Naive thymus-derived CD8-positive, alpha-beta T cell (primary cell): ENCODE data around the gene CHMP5. TPM values are rescaled to one million over a fixed set of nuclear protein-coding genes. Genes with fewer than 3 reads are reported as not detected.

Experiments
- ATAC-seq, 2 donors: fragments of 150-1000 bp; cut with Tn5 transposase in 1 of 2; sonication (Bioruptor Pico), chemical (Tn5 transposase) in 1 of 2; 1 replicate in 1 of 2; 2 replicates in 1 of 2; pipeline ENCODE4 v1.10.0; 2021; ENCODE audit warnings: mild to moderate bottlenecking in 2 of 2, moderate library complexity in 2 of 2
- POLR2A ChIA-PET: fragments of 350-600 bp; sonication (Branson Sonifier 250); formaldehyde crosslinking; loops from one replicate; lab custom pipeline; 2021; ENCODE audit warnings: antibody characterized with exemption; lab: Charles Lee
- DNase-seq, 10 donors: peaks; one replicate each; pipeline versions ENCODE4 v3.0.0 to v3.0.0-alpha.2; 2020 to 2022
- H3K27ac Mint-ChIP-seq, 10 donors: one replicate each; pipeline ENCODE4 v1.8.0; 2020 to 2022; ENCODE audit warnings: mild to moderate bottlenecking in 10 of 10, mixed read lengths in 10 of 10, moderate library complexity in 4 of 10, inconsistent platforms in 1 of 10
- H3K27me3 Mint-ChIP-seq, 5 donors: one replicate each; pipeline ENCODE4 v1.8.0; 2021 to 2022; ENCODE audit warnings: mixed read lengths in 5 of 5
- H3K36me3 Mint-ChIP-seq, 3 donors: one replicate each; pipeline ENCODE4 v1.8.0; 2020 to 2022; ENCODE audit warnings: mixed read lengths in 3 of 3, mild to moderate bottlenecking in 2 of 3, inconsistent platforms in 1 of 3
- H3K4me1 Mint-ChIP-seq, 4 donors: one replicate each; pipeline ENCODE4 v1.8.0; 2021 to 2022; ENCODE audit warnings: mixed read lengths in 4 of 4
- H3K4me3 Mint-ChIP-seq, 10 donors: one replicate each; pipeline ENCODE4 v1.8.0; 2020 to 2022; ENCODE audit warnings: mild to moderate bottlenecking in 10 of 10, mixed read lengths in 10 of 10, moderate library complexity in 6 of 10, inconsistent platforms in 1 of 10
- H3K9me3 Mint-ChIP-seq, 9 donors: one replicate each; pipeline ENCODE4 v1.8.0; 2020 to 2022; ENCODE audit warnings: mixed read lengths in 9 of 9, mild to moderate bottlenecking in 3 of 9, inconsistent platforms in 1 of 9, moderate library complexity in 1 of 9
- polyA plus RNA-seq, 3 donors: library from polyadenylated mRNA; unstranded; fragments of 300-500 nt; fragmentation: Illumina TruSeq; gene quantifications; one replicate each; pipeline ENCODE4 v1.2.3, GENCODE V29; 2021
- total RNA-seq, 8 experiments: library from RNA in 2 of 8; stranded (reverse) in 2 of 8; gene quantifications; one replicate each; pipeline ENCODE4 v1.2.3 and lab custom pipeline; 2021 to 2026

Gene CHMP5
- 10 to 100 TPM; 30.4 to 31.4 TPM for total RNA-seq
- 10 to 100 TPM; 38.7 to 40.0 (median 39.4) TPM for polyA plus RNA-seq
- 23.5 to 39.9 (median 29.5) reads per million in 6 experiments for total RNA-seq (lab: John Stamatoyannopoulos, UW)

DNA sequence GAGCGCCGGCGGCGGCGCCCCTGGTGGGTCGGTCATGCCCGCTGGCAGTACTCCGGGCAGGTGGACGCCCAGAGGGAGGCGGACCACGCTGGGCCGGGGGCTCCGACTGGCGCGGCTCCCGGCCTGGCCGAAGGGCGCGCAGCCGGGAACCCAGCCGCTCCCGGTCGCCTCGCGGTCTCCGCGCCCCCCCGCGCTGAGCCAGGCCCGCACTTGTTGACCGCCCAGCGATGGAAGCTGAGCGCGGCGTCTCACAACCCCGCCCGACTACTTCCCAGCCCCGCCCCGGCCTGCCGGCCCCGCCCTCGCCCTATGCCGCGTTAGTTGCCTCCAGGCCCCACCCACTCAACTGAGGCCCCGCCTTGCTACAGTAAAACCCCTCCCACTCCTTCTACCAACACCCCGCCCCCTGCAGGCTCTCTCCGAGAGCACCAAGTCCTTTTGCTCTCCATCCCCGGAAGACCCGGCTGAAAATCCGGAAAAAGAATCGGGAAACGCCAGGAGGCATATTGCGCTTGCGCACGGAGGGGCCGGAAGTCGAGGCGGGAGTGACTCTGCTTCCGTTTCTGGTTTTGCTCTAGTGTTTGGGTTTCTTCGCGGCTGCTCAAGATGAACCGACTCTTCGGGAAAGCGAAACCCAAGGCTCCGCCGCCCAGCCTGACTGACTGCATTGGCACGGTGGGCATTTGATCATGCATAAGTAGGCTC lies at the start of gene CHMP5, which contains the start of gene BAG1:
Gene CHMP5 (plus strand): TSS at position 577 of the 705 bp plus-strand sequence. CDS start 30 bp downstream, at position 607.
Gene BAG1 (minus strand): TSS at position 236 of the 705 bp plus-strand sequence.
- peaks cover 31 to 50% (median 48%) of the 10 kb centered on the region in 4 donors for H3K4me1 Mint-ChIP-seq
- H3K4me3 Mint-ChIP-seq = peak within 1 kb of the TSS; percentile 86 to 99 (median 94)
- H3K9me3 Mint-ChIP-seq = no peaks in the 10 kb centered on the region
- H3K27ac Mint-ChIP-seq = peak within 1 kb of the TSS; percentile 92 to 100 (median 98)
- no peaks in the 10 kb centered on the region for H3K27me3 Mint-ChIP-seq
- DNase-seq = peak; percentile 98 to 100 (median 100)
- peak; percentile 87 to 91 for ATAC-seq
- POLR2A ChIA-PET = interaction anchor here (0.7 to 3.4 kb wide), 10 partner anchors 19 to 242 kb away, joined by 3 to 44 read pairs (median 4); partner anchors contain the start of genes AQP3, B4GALT1, DNAJA1 and NFX1
- H3K36me3 Mint-ChIP-seq = peaks cover 0 to 60% (median 13%) of the 10 kb centered on the region in 3 donors

DNA sequence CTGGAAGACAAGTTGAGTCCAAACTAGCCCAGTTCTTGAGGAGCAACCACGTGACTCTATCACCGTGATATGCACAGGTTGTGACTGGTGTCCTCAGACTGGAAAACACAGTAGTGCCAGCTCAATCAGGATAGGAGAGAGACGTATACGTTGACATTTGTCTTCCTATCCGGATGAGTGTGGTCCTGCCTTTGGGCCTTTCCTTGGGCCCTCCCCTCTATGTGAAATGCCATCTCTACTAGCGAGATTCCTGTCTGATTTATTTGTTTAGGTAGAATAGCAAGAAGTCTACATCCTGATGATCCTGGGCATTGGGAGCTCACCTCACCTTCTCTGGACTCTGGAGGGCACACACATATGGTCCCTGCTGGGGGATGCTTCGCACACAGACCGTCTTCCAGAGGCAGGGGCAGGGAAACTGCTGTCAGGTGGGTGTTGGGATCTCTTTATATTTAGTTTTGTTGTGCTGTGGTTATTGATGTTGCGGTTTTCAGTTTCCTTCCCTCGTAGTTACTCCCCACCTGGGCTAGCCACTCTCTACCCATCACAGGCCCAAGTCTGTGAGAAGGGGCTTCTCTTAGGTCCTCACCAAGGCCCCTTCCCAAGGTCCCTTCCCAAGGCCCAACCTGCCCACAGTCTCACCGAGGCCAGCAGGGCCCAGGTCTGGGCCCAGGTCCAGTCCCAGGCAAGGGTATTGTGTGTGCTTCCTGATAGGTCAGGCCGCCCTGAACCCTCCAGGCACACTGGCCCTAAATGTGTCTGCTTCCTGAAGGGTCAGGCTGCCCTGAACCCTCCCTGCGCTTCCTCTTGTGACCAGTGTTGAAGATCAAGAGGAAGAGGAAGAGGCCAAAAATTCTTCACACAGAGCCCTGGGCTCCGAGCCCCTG lies 43.9 kb upstream of the CHMP5 start:
- POLR2A ChIA-PET = interaction anchor here (0.6 kb wide), 1 partner anchor 76 kb away, joined by 3 read pairs; no protein-coding TSS in a partner anchor
- Mint-ChIP-seq H3K4me1 (peaks cover 10 to 28% (median 17%) of the 10 kb centered on the region in 4 donors), H3K27ac (peak overlapping the region in 2 of 10 donors; percentile 59 to 62), H3K9me3 (no peaks in the 10 kb centered on the region), H3K36me3 (no peaks in the 10 kb centered on the region), H3K4me3 (peak overlapping the region in 1 of 10 donors; percentile 14), H3K27me3 (peaks cover 0 to 2% (median 0%) of the 10 kb centered on the region in 5 donors)
- no peak for ATAC-seq
- DNase-seq = no peak

- Mint-ChIP-seq H3K27me3 (peaks cover 0 to 2% (median 0%) of the 10 kb centered on the region in 5 donors), H3K9me3 (no peaks in the 10 kb centered on the region), H3K4me1 (peaks cover 11 to 34% (median 19%) of the 10 kb centered on the region in 4 donors), H3K4me3 (no peak overlapping the region), H3K36me3 (no peaks in the 10 kb centered on the region), H3K27ac (peak overlapping the region in 2 of 10 donors; percentile 10 to 29)
- POLR2A ChIA-PET = no interaction called here
- no peak for ATAC-seq
- DNase-seq = no peak
These were observed 43.3 kb upstream of the CHMP5 start for GRCh38 chr9:33221568-33221884.

- Mint-ChIP-seq H3K9me3 (no peaks in the 10 kb centered on the region), H3K4me3 (no peak overlapping the region), H3K27me3 (peaks cover 0 to 2% (median 0%) of the 10 kb centered on the region in 5 donors), H3K4me1 (peaks cover 11 to 39% (median 19%) of the 10 kb centered on the region in 4 donors), H3K27ac (peak overlapping the region in 2 of 10 donors; percentile 28 to 40), H3K36me3 (no peaks in the 10 kb centered on the region)
- DNase-seq = no peak
- POLR2A ChIA-PET = no interaction called here
- ATAC-seq = no peak
These were observed 42.8 kb upstream of the CHMP5 start for GRCh38 chr9:33222031-33222430.

GRCh38 chr9:33223696-33224095 lies 41.2 kb upstream of the CHMP5 start:
- ATAC-seq (no peak), DNase-seq (no peak)
- no peak overlapping the region for H3K4me3 Mint-ChIP-seq
- POLR2A ChIA-PET = no interaction called here
- H3K27ac Mint-ChIP-seq = peak overlapping the region in 1 of 10 donors; percentile 53
- H3K36me3 Mint-ChIP-seq = no peaks in the 10 kb centered on the region
- no peaks in the 10 kb centered on the region for H3K9me3 Mint-ChIP-seq
- peaks cover 0 to 2% (median 0%) of the 10 kb centered on the region in 5 donors for H3K27me3 Mint-ChIP-seq
- H3K4me1 Mint-ChIP-seq = peaks cover 11 to 39% (median 19%) of the 10 kb centered on the region in 4 donors

GRCh38 chr9:33225319-33226147 lies 39.3 kb upstream of the CHMP5 start:
- Mint-ChIP-seq H3K36me3 (no peaks in the 10 kb centered on the region), H3K4me3 (peak overlapping the region in 1 of 10 donors; percentile 5), H3K27ac (peak overlapping the region in 4 of 10 donors; percentile 1 to 61 (median 36)), H3K27me3 (peaks cover 0 to 2% (median 0%) of the 10 kb centered on the region in 5 donors), H3K9me3 (no peaks in the 10 kb centered on the region), H3K4me1 (peaks cover 11 to 37% (median 19%) of the 10 kb centered on the region in 4 donors)
- DNase-seq = peak; percentile 46 to 79 (median 66)
- POLR2A ChIA-PET = interaction anchor here (1.2 to 2.4 kb wide), 3 partner anchors 58 to 149 kb away, joined by 3 to 12 read pairs (median 5); partner anchors contain the start of genes B4GALT1 and SMU1
- ATAC-seq = peak; percentile 48 to 71

DNA sequence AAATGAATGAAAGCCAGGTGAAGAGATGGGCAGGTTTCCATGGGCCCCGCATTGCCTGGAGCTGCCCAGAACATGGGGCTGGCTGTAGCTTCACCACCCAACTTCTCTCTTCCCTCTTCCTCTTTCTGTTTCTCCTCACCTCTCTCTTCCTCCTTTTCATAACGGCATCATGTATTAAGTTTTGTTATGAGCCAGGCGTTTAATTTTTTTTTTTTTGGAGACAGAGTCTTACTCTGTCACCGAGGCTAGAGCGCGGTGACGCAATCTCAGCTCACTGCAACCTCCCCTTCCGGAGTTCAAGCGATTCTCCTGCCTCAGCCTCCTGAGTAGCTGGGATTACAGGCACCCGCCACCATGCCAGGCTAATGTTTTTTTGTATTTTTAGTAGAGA lies 37.8 kb upstream of the CHMP5 start:
- Mint-ChIP-seq H3K4me1 (peaks cover 9 to 23% (median 10%) of the 10 kb centered on the region in 4 donors), H3K36me3 (no peaks in the 10 kb centered on the region), H3K27ac (peak overlapping the region in 3 of 10 donors; percentile 4 to 55 (median 37)), H3K4me3 (no peak overlapping the region), H3K9me3 (no peaks in the 10 kb centered on the region), H3K27me3 (peaks cover 0 to 2% (median 0%) of the 10 kb centered on the region in 5 donors)
- ATAC-seq (no peak), DNase-seq (no peak)
- POLR2A ChIA-PET = interaction anchor here (1.3 kb wide), 1 partner anchor 148 kb away, joined by 3 read pairs; no protein-coding TSS in a partner anchor

DNA sequence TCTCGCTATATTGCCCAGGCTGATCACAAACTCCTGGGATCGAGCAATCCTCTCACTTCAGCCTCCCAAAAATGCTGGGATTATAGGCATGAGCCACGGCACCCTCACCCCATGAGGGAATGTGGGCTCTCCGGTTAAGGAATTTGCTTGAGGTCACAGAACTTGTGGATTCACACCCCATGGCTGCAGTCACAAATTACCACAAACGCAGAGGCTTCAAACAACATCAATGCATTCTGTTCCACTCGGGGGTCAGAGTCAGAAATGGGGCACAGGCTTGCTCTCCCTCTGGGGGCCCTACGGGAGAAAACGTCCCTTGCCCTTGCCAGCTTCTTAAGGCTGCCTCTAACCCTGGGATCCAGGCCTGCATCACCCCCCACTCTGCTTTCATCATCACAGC lies 37.1 kb upstream of the CHMP5 start:
- no peak overlapping the region for H3K4me3 Mint-ChIP-seq

DNA sequence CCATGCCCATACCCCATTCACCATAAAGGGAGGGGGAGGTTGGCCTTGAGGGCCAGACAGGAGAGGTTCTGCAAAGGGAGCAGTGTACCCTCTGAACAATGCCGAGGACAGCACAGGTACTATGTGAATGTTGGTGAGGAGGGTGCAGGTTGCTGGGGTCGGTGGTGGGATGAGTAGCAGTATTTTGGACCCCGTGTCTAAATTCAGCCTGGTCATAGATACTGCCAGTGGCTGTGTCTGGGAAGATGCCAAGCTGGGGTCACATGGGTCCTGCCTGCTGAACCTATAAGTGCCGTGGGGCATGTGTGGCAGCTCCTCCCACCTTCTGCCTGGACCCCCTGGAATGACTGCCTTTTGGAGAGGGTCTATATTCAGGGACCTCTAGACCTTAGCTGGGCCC lies 36.2 kb upstream of the CHMP5 start:
- peaks cover 9 to 21% (median 11%) of the 10 kb centered on the region in 4 donors for H3K4me1 Mint-ChIP-seq
- POLR2A ChIA-PET = interaction anchor here (1.0 kb wide), 1 partner anchor 152 kb away, joined by 3 read pairs; the partner anchor contains the start of gene SMU1
- DNase-seq = no peak
- peaks cover 0 to 4% (median 0%) of the 10 kb centered on the region in 5 donors for H3K27me3 Mint-ChIP-seq
- no peaks in the 10 kb centered on the region for H3K36me3 Mint-ChIP-seq
- H3K9me3 Mint-ChIP-seq = no peaks in the 10 kb centered on the region
- no peak for ATAC-seq
- no peak overlapping the region for H3K4me3 Mint-ChIP-seq
- H3K27ac Mint-ChIP-seq = peak overlapping the region in 1 of 10 donors; percentile 28

More for the DNA sequence above, 37.1 kb upstream of the CHMP5 start:
- Mint-ChIP-seq H3K27ac (no peak overlapping the region), H3K27me3 (peaks cover 0 to 2% (median under 1%) of the 10 kb centered on the region in 5 donors), H3K9me3 (no peaks in the 10 kb centered on the region), H3K36me3 (no peaks in the 10 kb centered on the region), H3K4me1 (peaks cover 9 to 21% (median 10%) of the 10 kb centered on the region in 4 donors)
- POLR2A ChIA-PET = no interaction called here
- DNase-seq (no peak), ATAC-seq (no peak)

GRCh38 chr9:33229359-33230114 lies 35.3 kb upstream of the CHMP5 start:
- POLR2A ChIA-PET = interaction anchor here (1.0 kb wide), 1 partner anchor 153 kb away, joined by 3 read pairs; the partner anchor contains the start of gene SMU1
- DNase-seq (no peak), ATAC-seq (no peak)
- H3K9me3 Mint-ChIP-seq = no peaks in the 10 kb centered on the region
- peaks cover 0 to 4% (median 2%) of the 10 kb centered on the region in 5 donors for H3K27me3 Mint-ChIP-seq
- H3K4me1 Mint-ChIP-seq = peaks cover 9 to 21% (median 11%) of the 10 kb centered on the region in 4 donors
- no peak overlapping the region for H3K27ac Mint-ChIP-seq
- no peak overlapping the region for H3K4me3 Mint-ChIP-seq
- H3K36me3 Mint-ChIP-seq = no peaks in the 10 kb centered on the region
